Measurements from ENCODE around the gene DNAH10.

GRCh38 chr12:123712780-123713319 is 49.3 kb upstream of the DNAH10 start:
- TF ChIP-seq POLR2A (IDR thresholded peaks at IDR 0.05) (no peak), CTCF (IDR thresholded peaks at IDR 0.05) (no peak)
